ENCODE data around the gene ZNF256. TPM values are rescaled to one million over a fixed set of nuclear protein-coding genes. Genes with fewer than 3 reads are reported as not detected.

ZNF256 gene
- total RNA-seq: 1 to 10 TPM; 6.3 to 6.9 TPM

DNA sequence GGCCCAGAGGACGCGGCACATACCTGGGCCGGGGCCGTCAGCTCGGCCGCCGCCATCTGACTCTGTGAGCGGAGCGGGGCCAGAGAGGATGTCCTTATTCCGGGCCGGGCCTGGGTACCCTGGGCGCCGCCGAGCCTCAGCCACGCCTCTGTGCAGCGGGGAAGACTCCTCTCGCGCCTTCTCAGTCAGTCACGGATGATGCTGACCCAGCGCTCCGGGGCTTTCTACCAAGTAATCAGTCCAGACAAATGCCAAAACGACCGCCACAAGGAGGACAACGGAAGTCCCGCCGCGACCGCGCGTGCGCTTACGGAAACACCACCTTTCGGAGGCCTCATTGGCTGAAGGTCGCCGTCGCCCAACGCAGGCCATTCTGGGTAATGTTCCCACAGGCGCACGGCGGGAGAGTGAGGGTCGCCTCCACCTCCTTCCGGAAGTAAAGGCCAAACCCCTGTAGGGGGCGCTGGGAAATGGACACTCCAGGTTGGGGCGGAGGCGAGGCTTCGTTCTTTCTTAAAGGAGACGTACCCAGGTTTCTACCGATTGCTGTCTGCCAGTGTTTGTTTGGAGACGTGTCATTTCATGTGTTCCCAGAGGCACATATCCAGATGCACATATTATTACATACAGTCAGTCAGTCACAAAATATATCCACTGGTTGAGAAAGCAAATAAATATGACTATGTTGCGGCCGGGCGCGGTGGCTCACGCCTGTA, at the start of gene ZNF256:
ZNF256 (minus strand) TSS at position 288 of the 716 bp plus-strand sequence; CDS start at position 56, 232 bp downstream.
- DNase-seq (peak; percentile 95), ATAC-seq (peak; percentile 99)
- POLR2A ChIA-PET: no interaction called here
- intact Hi-C loops (cut with DNase I, micrococcal nuclease): loop anchor here (1.0 to 5.0 kb wide), 12 partner anchors 12 to 558 kb away; partner anchors contain the start of genes ZNF417 (in 2 of the 2), ZNF606 (in 2 of the 2), ZNF211 (in 1 of the 2) and ZNF329 (in 1 of the 2)
- Mint-ChIP-seq H3K36me3 (ENCODE audit: low read depth) (peaks cover 46% of the 10 kb centered on the region), H3K4me3 (peak within 1 kb of the TSS; percentile 87), H3K4me1 (peaks cover 16% of the 10 kb centered on the region), H3K27me3 (no peaks in the 10 kb centered on the region), H3K27ac (peak within 1 kb of the TSS; percentile 90), H3K9me3 (ENCODE audit: low read depth) (peaks cover 43% of the 10 kb centered on the region)
- CTCF ChIA-PET: interaction anchor here (0.6 to 1.0 kb wide), 2 partner anchors 12 to 1369 kb away, joined by 3 read pairs; partner anchors contain the start of gene ZNF418

DNA sequence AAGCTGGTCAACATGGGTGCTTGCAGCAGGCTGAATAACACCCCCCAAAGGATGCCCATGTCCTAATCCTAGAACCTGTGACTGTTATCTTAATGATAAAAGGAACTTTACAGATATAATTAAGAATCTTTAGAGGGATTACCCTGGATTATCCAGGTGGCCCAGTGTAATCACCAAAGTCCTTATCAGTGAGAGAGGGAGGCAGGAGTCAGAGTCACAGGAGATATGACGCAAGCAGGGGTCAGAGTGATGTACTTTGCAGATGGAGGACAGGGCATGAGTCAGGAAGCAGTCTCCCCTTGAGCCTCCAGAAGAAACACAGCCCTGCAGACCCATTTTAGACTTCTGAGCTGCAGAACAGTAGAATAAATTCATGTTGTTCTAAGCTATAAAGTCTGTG, 45.3 kb upstream of the ZNF256 start:
- H3K27ac Mint-ChIP-seq: no peak overlapping the region
- ChIA-PET CTCF (interaction anchor here (1.8 kb wide), 1 partner anchor 10 kb away, joined by 5 read pairs; the partner anchor contains the start of gene ZNF606), POLR2A (no interaction called here)
- intact Hi-C loops (cut with DNase I, micrococcal nuclease): no loop called here
- H3K4me3 Mint-ChIP-seq: no peak overlapping the region
- H3K4me1 Mint-ChIP-seq: no peaks in the 10 kb centered on the region
- ATAC-seq (no peak), DNase-seq (no peak)
- peaks cover 82% of the 10 kb centered on the region for H3K36me3 Mint-ChIP-seq (ENCODE audit: low read depth)
- no peaks in the 10 kb centered on the region for H3K27me3 Mint-ChIP-seq
- H3K9me3 Mint-ChIP-seq (ENCODE audit: low read depth): peaks cover 53% of the 10 kb centered on the region

DNA sequence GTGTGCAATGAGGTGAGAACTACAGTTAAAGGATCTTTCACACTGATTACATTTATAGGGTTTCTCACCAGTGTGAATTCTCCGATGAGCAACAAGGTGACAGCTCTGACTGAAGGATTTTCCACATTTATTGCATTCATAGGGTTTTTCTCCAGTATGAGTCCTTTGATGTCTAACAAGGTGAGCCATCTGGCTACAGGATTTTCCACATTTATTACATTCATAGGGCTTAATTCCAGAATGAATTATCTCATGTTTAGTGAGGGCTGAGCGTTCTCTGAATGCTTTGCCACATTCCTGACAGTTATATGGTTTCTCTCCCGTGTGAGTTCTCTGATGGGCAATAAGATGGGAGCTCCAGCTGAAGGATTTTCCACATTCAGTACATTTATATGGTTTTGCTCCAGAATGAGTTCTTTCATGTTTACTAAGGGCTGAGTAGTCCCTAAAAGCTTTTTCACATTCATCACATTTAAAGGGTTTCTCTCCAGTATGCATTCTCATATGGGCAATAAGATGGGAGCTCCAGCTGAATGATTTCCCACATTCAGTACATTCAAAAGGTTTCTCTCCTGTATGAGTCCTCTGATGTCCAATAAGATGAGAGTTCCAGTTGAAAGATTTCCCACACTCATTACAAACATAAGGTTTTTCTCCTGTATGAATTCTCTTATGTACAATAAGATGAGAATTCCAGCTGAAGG, 31.2 kb upstream of the ZNF256 start:
- no peak for DNase-seq
- Mint-ChIP-seq H3K27me3 (no peaks in the 10 kb centered on the region), H3K9me3 (ENCODE audit: low read depth) (peaks cover 79% of the 10 kb centered on the region)

DNA sequence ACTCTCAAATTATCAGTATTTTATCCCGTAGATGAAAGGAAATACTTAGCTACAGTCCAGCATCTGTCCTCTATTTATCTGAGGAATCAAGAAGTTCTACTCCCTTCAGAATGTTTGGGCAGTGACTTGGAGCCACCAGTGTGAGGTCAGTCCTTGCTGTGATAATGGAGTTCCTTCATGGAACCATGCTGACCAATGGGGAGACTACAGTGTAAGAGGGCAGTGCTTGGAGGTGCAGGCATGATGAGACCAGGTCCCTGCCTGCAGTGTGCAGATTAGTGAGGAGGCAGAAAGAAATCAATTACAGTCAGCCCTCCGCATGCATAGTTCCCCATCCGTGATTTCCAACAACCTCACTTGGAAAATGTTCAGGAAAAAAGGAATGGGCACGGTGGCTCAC, 26.9 kb upstream of the ZNF256 start, which contains the start of gene C19orf18:
C19orf18 (minus strand) TSS at position 101 of the 400 bp plus-strand sequence. CDS start 102 bp downstream, outside the sequence.
- Mint-ChIP-seq H3K36me3 (ENCODE audit: low read depth) (peaks cover 76% of the 10 kb centered on the region), H3K4me1 (no peaks in the 10 kb centered on the region), H3K27me3 (no peaks in the 10 kb centered on the region), H3K4me3 (no peak within 1 kb of the TSS), H3K9me3 (ENCODE audit: low read depth) (peaks cover 62% of the 10 kb centered on the region), H3K27ac (no peak within 1 kb of the TSS)
- intact Hi-C loops (cut with DNase I, micrococcal nuclease): no loop called here
- no peak for DNase-seq
- no peak for ATAC-seq
- ChIA-PET CTCF (no interaction called here), POLR2A (no interaction called here)

More for the DNA sequence above, 31.2 kb upstream of the ZNF256 start:
- H3K36me3 Mint-ChIP-seq (ENCODE audit: low read depth): peaks cover 93% of the 10 kb centered on the region
- CTCF ChIA-PET: interaction anchor here (0.6 to 0.7 kb wide), 2 partner anchors 372 to 1510 kb away, joined by 3 read pairs; no protein-coding TSS in a partner anchor
- no peak for ATAC-seq
- H3K4me1 Mint-ChIP-seq: no peaks in the 10 kb centered on the region
- H3K4me3 Mint-ChIP-seq: no peak overlapping the region
- H3K27ac Mint-ChIP-seq: no peak overlapping the region
- intact Hi-C loops (cut with DNase I, micrococcal nuclease): no loop called here
- POLR2A ChIA-PET: no interaction called here

DNA sequence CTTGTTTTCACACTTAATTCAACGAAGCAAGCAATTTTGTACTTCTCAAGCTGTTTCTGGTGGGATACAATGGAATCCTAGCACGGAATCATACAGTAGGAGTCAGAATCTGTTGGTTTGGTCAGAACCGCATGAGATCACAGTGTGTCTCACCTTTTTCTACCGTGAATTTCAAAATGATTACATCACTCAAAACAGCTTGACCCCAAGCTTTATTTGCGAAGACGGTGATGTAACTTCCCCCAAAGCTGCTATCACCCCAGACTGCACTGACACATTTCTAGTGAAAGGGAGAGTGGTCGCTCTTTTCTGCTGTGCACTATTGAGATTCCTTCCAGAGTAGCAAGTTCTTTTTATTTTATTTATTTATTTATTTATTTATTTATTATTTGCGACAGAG, 17.3 kb upstream of the ZNF256 start:
- POLR2A ChIA-PET: no interaction called here

DNA sequence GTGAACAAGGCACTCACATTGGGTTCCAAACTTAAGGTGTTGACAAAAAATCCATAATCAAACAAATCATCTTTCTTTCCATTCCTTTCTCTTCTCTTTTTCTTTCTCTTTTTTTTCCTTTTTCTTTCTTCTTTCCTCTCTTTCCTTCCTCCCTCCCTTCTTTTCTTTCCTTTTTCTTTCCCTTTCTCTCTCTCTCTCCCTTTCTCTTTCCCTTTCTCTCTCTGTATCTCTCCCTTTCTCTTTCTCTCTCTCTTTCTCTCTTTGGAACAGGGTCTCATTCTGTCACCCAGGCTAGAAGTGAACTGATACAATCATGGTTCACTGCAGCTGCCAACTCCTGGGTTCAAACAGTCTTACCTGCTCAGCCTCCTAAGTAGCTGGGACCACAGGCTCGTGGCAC, 14.3 kb upstream of the ZNF256 start:
- no peak for DNase-seq
- CTCF ChIA-PET: no interaction called here
- Mint-ChIP-seq H3K9me3 (ENCODE audit: low read depth) (peaks cover 26% of the 10 kb centered on the region), H3K36me3 (ENCODE audit: low read depth) (peaks cover 29% of the 10 kb centered on the region), H3K27me3 (no peaks in the 10 kb centered on the region), H3K4me1 (no peaks in the 10 kb centered on the region), H3K4me3 (no peak overlapping the region), H3K27ac (no peak overlapping the region)
- ATAC-seq: no peak
- intact Hi-C loops (cut with DNase I, micrococcal nuclease): no loop called here
- POLR2A ChIA-PET: no interaction called here

More for the DNA sequence above, 17.3 kb upstream of the ZNF256 start:
- no peak overlapping the region for H3K4me3 Mint-ChIP-seq
- CTCF ChIA-PET: no interaction called here
- peaks cover 28% of the 10 kb centered on the region for H3K9me3 Mint-ChIP-seq (ENCODE audit: low read depth)
- ATAC-seq (no peak), DNase-seq (no peak)
- intact Hi-C loops (cut with DNase I, micrococcal nuclease): no loop called here
- no peaks in the 10 kb centered on the region for H3K27me3 Mint-ChIP-seq
- peaks cover 34% of the 10 kb centered on the region for H3K36me3 Mint-ChIP-seq (ENCODE audit: low read depth)
- H3K4me1 Mint-ChIP-seq: no peaks in the 10 kb centered on the region
- no peak overlapping the region for H3K27ac Mint-ChIP-seq

DNA sequence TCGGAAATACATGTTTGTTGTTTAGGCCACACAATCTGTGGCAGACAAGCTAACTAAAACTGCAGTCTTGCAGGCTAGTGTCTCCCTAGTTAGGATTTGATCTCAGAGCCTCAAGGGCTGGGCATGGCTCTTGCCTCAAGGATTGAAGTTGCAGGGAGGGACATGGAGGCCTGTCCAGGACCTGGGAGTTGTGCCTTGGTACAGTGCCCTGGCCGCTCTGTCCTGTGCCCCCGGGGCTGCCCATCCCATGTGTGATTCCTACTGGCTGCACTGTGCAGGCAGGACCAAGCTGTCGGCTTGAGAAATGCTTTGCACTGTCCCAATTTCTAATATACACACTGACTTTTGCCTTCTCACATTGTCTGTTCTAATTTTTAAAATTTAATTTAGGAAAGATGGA, 7.5 kb upstream of the ZNF256 start:
- intact Hi-C loops (cut with DNase I, micrococcal nuclease): no loop called here
- CTCF ChIA-PET: no interaction called here

DNA sequence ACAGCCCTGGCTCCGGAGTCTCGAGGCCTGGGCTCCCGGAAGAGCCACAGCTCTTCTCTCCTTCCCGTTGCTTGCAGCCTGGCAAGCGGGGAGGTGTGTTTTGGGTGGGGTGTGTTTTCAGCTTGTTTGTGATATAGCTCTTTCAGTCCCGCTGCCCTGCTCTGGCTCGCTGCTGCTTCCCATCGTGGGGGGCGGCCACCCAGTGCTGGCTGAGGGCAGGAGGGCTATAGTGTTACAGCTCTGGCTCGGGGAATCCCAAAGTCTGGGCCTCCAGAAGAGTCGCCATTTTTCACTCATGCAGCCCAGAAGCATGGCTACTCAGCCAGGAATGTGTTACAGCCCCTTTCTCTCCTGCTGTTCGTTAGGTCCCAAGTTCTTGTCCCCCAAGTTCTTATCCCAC, 2.2 kb upstream of the ZNF256 start:
- peaks cover 33% of the 10 kb centered on the region for H3K9me3 Mint-ChIP-seq (ENCODE audit: low read depth)
- no peaks in the 10 kb centered on the region for H3K27me3 Mint-ChIP-seq
- intact Hi-C loops (cut with DNase I, micrococcal nuclease): loop anchor here in 1 of 2 experiments (5.0 kb wide), 1 partner anchor 267 kb away; the partner anchor contains the start of gene ZNF551
- DNase-seq (no peak), ATAC-seq (no peak)
- ChIA-PET CTCF (no interaction called here), POLR2A (no interaction called here)
- H3K4me1 Mint-ChIP-seq: peaks cover 16% of the 10 kb centered on the region
- H3K4me3 Mint-ChIP-seq: no peak overlapping the region
- H3K27ac Mint-ChIP-seq: no peak overlapping the region
- peaks cover 26% of the 10 kb centered on the region for H3K36me3 Mint-ChIP-seq (ENCODE audit: low read depth)

More for the DNA sequence above, 7.5 kb upstream of the ZNF256 start:
- Mint-ChIP-seq H3K36me3 (ENCODE audit: low read depth) (peaks cover 25% of the 10 kb centered on the region), H3K27ac (no peak overlapping the region), H3K4me1 (no peaks in the 10 kb centered on the region), H3K4me3 (no peak overlapping the region), H3K9me3 (ENCODE audit: low read depth) (peaks cover 34% of the 10 kb centered on the region), H3K27me3 (no peaks in the 10 kb centered on the region)
- ATAC-seq (no peak), DNase-seq (no peak)
- POLR2A ChIA-PET: no interaction called here

DNA sequence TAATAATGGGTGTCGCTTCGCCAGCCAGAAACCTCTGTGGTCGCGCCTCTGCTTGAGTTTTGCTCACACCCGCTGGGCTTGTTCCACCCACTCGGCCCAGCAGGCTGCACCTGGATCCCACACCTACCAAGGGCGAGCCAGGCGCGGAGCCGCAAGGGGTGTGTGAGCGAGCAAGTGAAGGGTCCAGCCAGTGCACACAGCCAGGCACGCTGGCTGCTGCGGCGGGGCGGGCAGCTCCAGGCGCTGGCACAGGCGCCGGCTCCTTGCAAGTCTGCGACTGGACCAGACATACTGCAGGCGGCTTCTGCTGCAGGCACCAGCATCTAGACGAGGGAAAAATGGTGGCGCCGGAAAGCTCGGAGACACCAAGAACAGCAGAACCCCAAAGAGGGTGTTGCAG, 1.8 kb upstream of the ZNF256 start:
- H3K27ac Mint-ChIP-seq: no peak overlapping the region
- no peaks in the 10 kb centered on the region for H3K27me3 Mint-ChIP-seq
- ChIA-PET CTCF (no interaction called here), POLR2A (interaction anchor here (0.6 kb wide), 1 partner anchor 200 kb away, joined by 4 read pairs; no protein-coding TSS in a partner anchor)
- ATAC-seq: no peak
- H3K4me1 Mint-ChIP-seq: peaks cover 16% of the 10 kb centered on the region
- no peak for DNase-seq
- peaks cover 28% of the 10 kb centered on the region for H3K36me3 Mint-ChIP-seq (ENCODE audit: low read depth)
- intact Hi-C loops (cut with DNase I, micrococcal nuclease): loop anchor here in 1 of 2 experiments (5.0 kb wide), 1 partner anchor 267 kb away; the partner anchor contains the start of gene ZNF551
- H3K4me3 Mint-ChIP-seq: no peak overlapping the region
- H3K9me3 Mint-ChIP-seq (ENCODE audit: low read depth): peaks cover 34% of the 10 kb centered on the region

DNA sequence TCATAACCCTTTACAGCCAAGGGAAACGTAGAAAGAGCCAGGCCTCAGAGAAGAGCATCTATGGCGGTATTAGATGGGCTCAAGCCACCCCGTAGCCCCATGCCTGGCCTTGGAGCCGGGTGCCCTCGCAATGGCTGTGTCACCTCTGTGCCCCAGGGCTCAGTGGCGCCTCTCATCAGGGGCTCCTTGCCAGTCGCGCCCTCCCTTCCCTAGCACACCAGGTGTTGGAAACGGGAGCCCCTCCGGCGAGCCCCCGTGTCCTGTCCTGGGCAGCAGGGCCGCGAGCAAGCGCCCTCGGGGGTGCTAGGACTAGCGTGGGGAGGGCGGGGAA, 453 bp downstream of the ZNF256 start:
- no peaks in the 10 kb centered on the region for H3K27me3 Mint-ChIP-seq
- ATAC-seq (no peak), DNase-seq (no peak)
- peaks cover 16% of the 10 kb centered on the region for H3K4me1 Mint-ChIP-seq
- ChIA-PET POLR2A (no interaction called here), CTCF (interaction anchor here (1.0 kb wide), 1 partner anchor 12 kb away, joined by 3 read pairs; the partner anchor contains the start of gene ZNF418)
- H3K36me3 Mint-ChIP-seq (ENCODE audit: low read depth): peaks cover 51% of the 10 kb centered on the region
- H3K4me3 Mint-ChIP-seq: peak overlapping the region; percentile 87
- H3K27ac Mint-ChIP-seq: no peak overlapping the region
- intact Hi-C loops (cut with DNase I, micrococcal nuclease): loop anchor here (1.0 to 5.0 kb wide), 12 partner anchors 12 to 558 kb away; partner anchors contain the start of genes ZNF417 (in 2 of the 2), ZNF606 (in 2 of the 2), ZNF211 (in 1 of the 2) and ZNF329 (in 1 of the 2)
- peaks cover 47% of the 10 kb centered on the region for H3K9me3 Mint-ChIP-seq (ENCODE audit: low read depth)

DNA sequence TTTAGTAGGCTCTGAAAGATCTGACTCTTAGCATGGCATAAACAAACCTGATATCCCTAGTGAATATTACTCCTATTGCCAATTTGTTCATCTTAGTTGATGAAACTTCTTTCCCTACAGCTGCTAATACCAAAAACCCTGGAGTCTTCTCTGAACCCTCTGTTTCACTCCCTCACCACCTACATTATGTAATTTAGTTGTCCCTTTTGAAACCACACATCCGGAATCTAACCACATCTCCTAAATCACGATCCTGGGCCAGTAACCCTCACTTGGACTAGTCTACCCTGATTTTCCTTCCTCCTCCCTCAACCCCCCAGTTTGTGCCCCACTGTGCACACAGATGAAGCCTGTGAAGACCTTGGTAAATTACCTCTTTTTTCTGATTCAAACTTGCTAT, 1.2 kb downstream of the ZNF256 start:
- Mint-ChIP-seq H3K4me1 (peaks cover 16% of the 10 kb centered on the region), H3K27me3 (no peaks in the 10 kb centered on the region), H3K27ac (peak overlapping the region; percentile 72), H3K36me3 (ENCODE audit: low read depth) (peaks cover 55% of the 10 kb centered on the region), H3K9me3 (ENCODE audit: low read depth) (peaks cover 52% of the 10 kb centered on the region), H3K4me3 (peak overlapping the region; percentile 87)
- ChIA-PET POLR2A (interaction anchor here (0.9 kb wide), 1 partner anchor 97 kb away, joined by 3 read pairs; no protein-coding TSS in a partner anchor), CTCF (interaction anchor here (0.6 kb wide), 1 partner anchor 185 kb away, joined by 3 read pairs; no protein-coding TSS in a partner anchor)
- ATAC-seq (no peak), DNase-seq (no peak)
- intact Hi-C loops (cut with DNase I, micrococcal nuclease): loop anchor here in 1 of 2 experiments (2.0 to 5.0 kb wide), 2 partner anchors 58 to 264 kb away; partner anchors contain the start of genes ZNF551 and ZNF814
